GM10248 (cell line): ENCODE measurements around the gene ERP27.

Experiments
- CTCF ChIA-PET: fragments of 300-600 bp; sonication (Branson Sonifier 250); formaldehyde crosslinking; extraction: SDS; loops from one replicate; lab custom pipeline; 2021; ENCODE audit warnings: antibody characterized with exemption; lab: Yijun Ruan, JAX
- POLR2A ChIA-PET: fragments of 350-650 bp; sonication (Branson Sonifier 250); formaldehyde crosslinking; extraction: SDS; loops from one replicate; lab custom pipeline; 2020; ENCODE audit warnings: antibody characterized with exemption; lab: Yijun Ruan, JAX
- DNase-seq: peaks from one replicate; pipeline ENCODE4 v3.0.0; 2012; ENCODE audit errors: extremely low spot score
- TF ChIP-seq, protein P1 (sequence below): IDR thresholded peaks from 2 replicates; pipeline ENCODE4 v1.5.1; 2012; ENCODE audit warnings: mild to moderate bottlenecking, low read depth; ENCODE audit errors: extremely low read depth, missing control alignments, control extremely low read depth

ERP27 gene

DNA sequence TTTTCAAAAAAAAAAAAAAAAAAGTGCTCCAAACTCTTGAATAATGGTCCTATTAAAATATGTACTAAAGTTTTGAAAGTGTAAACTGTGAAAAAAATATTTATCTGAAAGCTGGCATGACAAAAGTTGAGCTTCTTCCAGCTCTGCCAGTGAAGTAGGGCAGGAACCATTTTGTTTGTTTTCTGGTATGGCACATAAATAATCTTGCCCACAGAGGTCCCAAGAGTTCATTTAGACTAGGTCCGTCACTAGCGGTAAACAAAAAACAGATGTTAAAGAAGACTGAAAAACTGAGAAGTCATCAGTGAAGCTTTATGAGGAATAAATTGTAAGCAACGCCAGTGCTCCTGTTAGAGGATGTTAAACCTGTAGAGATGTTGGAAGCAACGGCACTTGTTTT lies 7.0 kb downstream of the ERP27 start:
- no peak for DNase-seq
- CTCF ChIA-PET = interaction anchor here (1.3 to 1.5 kb wide), 2 partner anchors 10 to 64 kb away, joined by 4 to 5 read pairs; no protein-coding TSS in a partner anchor
- POLR2A ChIA-PET = no interaction called here
- TF ChIP-seq, protein P1, sequence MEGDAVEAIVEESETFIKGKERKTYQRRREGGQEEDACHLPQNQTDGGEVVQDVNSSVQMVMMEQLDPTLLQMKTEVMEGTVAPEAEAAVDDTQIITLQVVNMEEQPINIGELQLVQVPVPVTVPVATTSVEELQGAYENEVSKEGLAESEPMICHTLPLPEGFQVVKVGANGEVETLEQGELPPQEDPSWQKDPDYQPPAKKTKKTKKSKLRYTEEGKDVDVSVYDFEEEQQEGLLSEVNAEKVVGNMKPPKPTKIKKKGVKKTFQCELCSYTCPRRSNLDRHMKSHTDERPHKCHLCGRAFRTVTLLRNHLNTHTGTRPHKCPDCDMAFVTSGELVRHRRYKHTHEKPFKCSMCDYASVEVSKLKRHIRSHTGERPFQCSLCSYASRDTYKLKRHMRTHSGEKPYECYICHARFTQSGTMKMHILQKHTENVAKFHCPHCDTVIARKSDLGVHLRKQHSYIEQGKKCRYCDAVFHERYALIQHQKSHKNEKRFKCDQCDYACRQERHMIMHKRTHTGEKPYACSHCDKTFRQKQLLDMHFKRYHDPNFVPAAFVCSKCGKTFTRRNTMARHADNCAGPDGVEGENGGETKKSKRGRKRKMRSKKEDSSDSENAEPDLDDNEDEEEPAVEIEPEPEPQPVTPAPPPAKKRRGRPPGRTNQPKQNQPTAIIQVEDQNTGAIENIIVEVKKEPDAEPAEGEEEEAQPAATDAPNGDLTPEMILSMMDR = no peak

DNA sequence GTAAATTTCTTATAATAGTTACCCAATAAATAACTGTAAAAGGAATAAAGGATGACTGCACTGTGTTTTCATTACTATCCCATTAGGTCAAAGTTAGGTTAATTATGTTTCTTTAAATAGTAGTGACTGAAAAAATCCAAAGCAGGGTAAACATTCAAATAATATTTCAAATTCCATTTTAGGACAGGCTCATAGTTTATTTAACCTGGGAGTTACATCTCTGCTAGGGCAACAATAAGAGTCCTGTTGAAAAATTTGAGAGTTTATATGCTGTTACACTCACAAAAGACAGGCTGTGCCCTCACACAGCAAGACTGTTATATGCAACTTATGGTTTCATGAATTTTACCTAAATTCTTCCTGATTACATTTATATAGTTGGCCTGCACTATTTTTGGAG lies 8.0 kb downstream of the ERP27 start:
- CTCF ChIA-PET = interaction anchor here (0.9 to 1.7 kb wide), 4 partner anchors 9 to 65 kb away, joined by 3 to 5 read pairs (median 4); no protein-coding TSS in a partner anchor
- TF ChIP-seq, protein P1 = no peak
- DNase-seq = no peak
- POLR2A ChIA-PET = no interaction called here

DNA sequence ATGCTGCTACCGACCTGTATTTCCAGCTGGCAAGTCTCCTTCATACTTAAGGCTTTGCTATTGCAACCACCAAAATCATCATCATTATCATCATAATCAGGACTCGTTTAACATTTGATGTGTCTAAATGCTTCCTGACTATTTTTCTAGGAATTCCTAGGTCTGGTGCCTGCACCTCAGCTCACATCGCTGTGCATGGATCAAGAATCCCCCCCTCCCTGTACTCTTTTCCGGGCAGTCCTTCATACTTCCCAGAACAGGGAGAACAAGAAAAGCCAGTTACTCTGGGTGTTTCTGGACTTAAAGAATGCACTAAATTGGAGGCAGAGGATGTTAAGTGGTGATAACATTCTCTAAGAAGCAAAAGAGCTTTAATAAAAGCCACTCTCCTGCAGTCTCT lies 9.4 kb downstream of the ERP27 start:
- CTCF ChIA-PET = interaction anchor here (1.6 to 1.7 kb wide), 2 partner anchors 9 to 11 kb away, joined by 5 read pairs; no protein-coding TSS in a partner anchor
- TF ChIP-seq, protein P1 = no peak
- DNase-seq = no peak
- POLR2A ChIA-PET = no interaction called here

DNA sequence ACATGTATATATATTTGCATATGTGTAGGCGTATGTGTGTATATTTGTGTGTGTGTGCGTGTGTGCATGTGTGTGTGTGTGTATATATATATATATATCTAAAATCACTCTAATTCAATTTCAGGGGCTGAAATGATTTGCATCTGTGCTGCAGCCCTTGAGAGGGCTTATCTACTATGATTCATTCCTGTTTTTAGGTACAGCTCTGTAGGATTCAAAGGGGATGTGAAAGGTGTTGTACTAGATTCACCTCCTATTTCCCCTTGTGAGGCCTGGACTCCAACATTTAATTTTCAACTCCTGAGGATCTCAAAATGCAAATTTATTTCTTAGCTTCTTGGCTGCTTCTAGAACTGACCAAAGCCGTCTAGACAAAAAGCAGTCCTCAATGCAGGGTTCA lies 11.1 kb downstream of the ERP27 start:
- ChIA-PET POLR2A (no interaction called here), CTCF (interaction anchor here (1.2 to 1.8 kb wide), 3 partner anchors 9 to 13 kb away, joined by 3 to 7 read pairs (median 3); partner anchors contain the start of gene ERP27)
- TF ChIP-seq, protein P1 = no peak
- no peak for DNase-seq

DNA sequence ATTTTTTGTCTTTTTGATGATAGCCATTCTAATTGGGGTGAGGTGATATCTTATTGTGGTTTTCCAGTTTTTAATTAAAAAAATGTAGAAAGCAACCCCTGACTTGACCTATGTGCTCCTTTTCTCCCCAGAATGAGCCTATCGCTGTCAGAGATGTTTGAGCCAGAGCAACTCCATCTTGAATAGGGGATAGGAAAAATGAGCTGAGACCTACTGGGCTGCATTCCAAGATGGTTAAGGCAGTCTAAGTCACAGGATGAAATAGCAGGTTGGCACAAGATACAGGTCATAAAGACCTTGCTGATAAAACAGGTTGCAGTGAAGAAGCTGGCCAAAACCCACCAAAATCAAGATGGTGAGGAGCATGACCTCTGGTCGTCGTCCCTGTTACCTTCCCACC lies 13.8 kb downstream of the ERP27 start:
- DNase-seq = no peak
- CTCF ChIA-PET = no interaction called here
- TF ChIP-seq, protein P1 = no peak
- POLR2A ChIA-PET = no interaction called here

DNA sequence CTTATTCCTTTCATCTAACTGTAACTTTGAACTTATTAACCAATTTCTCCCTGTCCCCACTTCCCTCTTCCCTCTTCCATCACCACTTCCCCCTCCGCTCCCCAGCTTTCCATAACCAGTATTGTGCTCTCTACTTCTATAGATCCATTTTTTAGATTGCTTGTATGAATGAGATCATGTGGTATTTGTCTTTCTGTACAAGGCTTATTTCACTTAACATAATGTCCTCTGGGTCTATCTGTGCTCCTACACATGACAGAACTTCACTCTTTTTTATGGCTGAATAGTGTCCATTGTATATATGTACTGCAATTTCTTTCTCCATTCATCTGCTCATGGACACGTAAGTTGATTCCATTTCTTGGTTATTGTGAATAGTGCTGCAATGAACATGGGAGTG lies 14.4 kb downstream of the ERP27 start:
- DNase-seq = no peak
- ChIA-PET CTCF (no interaction called here), POLR2A (no interaction called here)
- TF ChIP-seq, protein P1 = no peak
